Lung (tissue), 12 donors: ENCODE measurements around the gene CDH19. TPM values are rescaled to one million over a fixed set of nuclear protein-coding genes. Genes with fewer than 3 reads are reported as not detected.

Experiments used
- ATAC-seq: fragments of 200-7000 bp; cut with Tn5 transposase; one replicate; pipeline ENCODE4 v1.9.1; 2020; ENCODE audit warnings: moderate number of reproducible peaks; ENCODE audit not compliant: insufficient read depth, low FRiP score
- DNase-seq, 3 donors: peaks; one replicate each; pipeline ENCODE4 v3.0.0-alpha.2; 2013 to 2017
- H3K27ac ChIP-seq, 2 donors: one replicate each; pipeline ENCODE4 v1.5.1; 2013; ENCODE audit warnings: mild to moderate bottlenecking in 2 of 2, moderate library complexity in 2 of 2, control low read depth in 1 of 2, inconsistent platforms in 1 of 2, low read depth in 1 of 2, low read length in 1 of 2
- H3K27me3 ChIP-seq, 3 donors: one replicate each; pipeline ENCODE4 v1.5.1; 2013; ENCODE audit warnings: low read length in 2 of 3; ENCODE audit not compliant: control insufficient read depth in 3 of 3, insufficient read depth in 3 of 3
- H3K36me3 ChIP-seq, 4 donors: one replicate each; pipeline ENCODE4 v1.5.1; 2013; ENCODE audit warnings: low read length in 4 of 4, mild to moderate bottlenecking in 1 of 4, moderate library complexity in 1 of 4; ENCODE audit not compliant: control insufficient read depth in 4 of 4, insufficient read depth in 4 of 4
- H3K4me1 ChIP-seq, 5 donors: one replicate each; pipeline ENCODE4 v1.5.1; 2013; ENCODE audit warnings: low read length in 5 of 5, mild to moderate bottlenecking in 2 of 5, moderate library complexity in 1 of 5; ENCODE audit not compliant: control insufficient read depth in 5 of 5, insufficient read depth in 5 of 5
- H3K4me3 ChIP-seq: one replicate; pipeline ENCODE4 v1.5.1; 2013; ENCODE audit warnings: mild to moderate bottlenecking, control low read depth, moderate library complexity
- H3K9ac ChIP-seq, 2 donors: one replicate each; pipeline ENCODE4 v1.5.1; 2013; ENCODE audit warnings: low read length in 2 of 2, control low read depth in 1 of 2; ENCODE audit not compliant: insufficient read depth in 1 of 2
- H3K9me3 ChIP-seq, 4 donors: one replicate each; pipeline ENCODE4 v1.5.1; 2013; ENCODE audit warnings: low read length in 3 of 4, mild to moderate bottlenecking in 1 of 4, moderate library complexity in 1 of 4; ENCODE audit not compliant: control insufficient read depth in 4 of 4, insufficient read depth in 3 of 4
- CTCF ChIP-seq: IDR thresholded peaks from 2 replicates; pipeline ENCODE4 v1.5.1; 2012; ENCODE audit warnings: mild to moderate bottlenecking; ENCODE audit errors: control extremely low read depth, extremely low read depth
- WGBS, 2 donors: extraction: QIAGEN DNeasy Blood & Tissue Kit; methylation state at CpG; one replicate each; pipeline ENCODE4 v1.1.7; 2013; 5-methylcytosine and 5-hydroxymethylcytosine counted together
- polyA plus RNA-seq, 2 donors: library from polyadenylated mRNA; stranded (reverse); fragments of 200-250 nt; gene quantifications; one replicate each; pipeline ENCODE4 v1.2.1, GENCODE V29; 2013
- total RNA-seq, 2 donors: library from RNA; depleted of rRNA in 1 of 2; stranded (reverse); fragments of >200 nt in 1 of 2; gene quantifications; one replicate each; pipeline ENCODE4 v1.2.1, GENCODE V29; 2014 to 2021
- donor health status: control.
- donor health status: control.
- donor health status: Bipolar disorder and iron deficiency.
- donor health status: healthy.
- donor health status: DM: yes; HTN: yes; CAD: no.

Gene CDH19
- total and polyA plus RNA-seq, 4 donors: 0.13 to 1.7 (median 0.95) TPM

- TF ChIP-seq CTCF: no peak
- H3K4me1 ChIP-seq: no peaks in the 10 kb centered on the region
- H3K27ac ChIP-seq: no peak overlapping the region
- ATAC-seq (no peak), DNase-seq (no peak)
- no peak overlapping the region for H3K4me3 ChIP-seq
- no peaks in the 10 kb centered on the region for H3K9me3 ChIP-seq
- no peak overlapping the region for H3K9ac ChIP-seq
- no peaks in the 10 kb centered on the region for H3K27me3 ChIP-seq
- no peaks in the 10 kb centered on the region for H3K36me3 ChIP-seq
Measured at GRCh38 chr18:66635342-66635741, 31.5 kb upstream of the CDH19 start.

- Histone ChIP-seq H3K27ac (no peak overlapping the region), H3K4me3 (no peak overlapping the region), H3K4me1 (no peaks in the 10 kb centered on the region), H3K9ac (no peak overlapping the region), H3K9me3 (no peaks in the 10 kb centered on the region), H3K27me3 (no peaks in the 10 kb centered on the region), H3K36me3 (no peaks in the 10 kb centered on the region)
- no peak for ATAC-seq
- no peak for DNase-seq
- WGBS, 2 donors: 87 to 97% methylated on average over 1 of the region's 1 CpG
- TF ChIP-seq CTCF: no peak
Measured at GRCh38 chr18:66632756-66633155, 28.9 kb upstream of the CDH19 start.

GRCh38 chr18:66630831-66631230 is 26.9 kb upstream of the CDH19 start:
- ATAC-seq: no peak

More at GRCh38 chr18:66630831-66631230, 26.9 kb upstream of the CDH19 start:
- Histone ChIP-seq H3K27me3 (no peaks in the 10 kb centered on the region), H3K9ac (no peak overlapping the region), H3K4me3 (no peak overlapping the region), H3K36me3 (no peaks in the 10 kb centered on the region), H3K9me3 (no peaks in the 10 kb centered on the region), H3K4me1 (no peaks in the 10 kb centered on the region), H3K27ac (no peak overlapping the region)
- WGBS, 2 donors: 42 to 44% methylated on average over 1 of the region's 1 CpG
- no peak for TF ChIP-seq CTCF
- no peak for DNase-seq
